Thyroid gland (tissue), 4 donors: Measurements from ENCODE around the gene HSD17B14. TPM values are rescaled to one million over a fixed set of nuclear protein-coding genes. Genes with fewer than 3 reads are reported as not detected.

Experiments used
- DNase-seq, 2 donors: peaks; one replicate each; pipeline ENCODE4 v3.0.0-alpha.2; 2019
- H3K27ac ChIP-seq, 3 donors: fragments of 200-600 bp; sonication (generic); 1 replicate in 2 of 3; 2 replicates in 1 of 3; pipeline ENCODE4 v1.5.1; 2016 to 2019; ENCODE audit warnings: mild to moderate bottlenecking in 1 of 3, moderate library complexity in 1 of 3
- H3K27me3 ChIP-seq: fragments of 200-600 bp; sonication (generic); one replicate; pipeline ENCODE4 v1.5.1; 2019
- H3K36me3 ChIP-seq, 2 donors: fragments of 200-600 bp; sonication (generic); one replicate each; pipeline ENCODE4 v1.5.1; 2016 to 2019
- H3K4me1 ChIP-seq, 2 donors: fragments of 200-600 bp; sonication (generic); one replicate each; pipeline ENCODE4 v1.5.1; 2017 to 2019
- H3K4me3 ChIP-seq, 3 donors: fragments of 200-600 bp; sonication (generic); replicated peaks in 1 of 3; 1 replicate in 2 of 3; 2 replicates in 1 of 3; pipeline ENCODE4 v1.5.1; 2016; ENCODE audit warnings: mild to moderate bottlenecking in 1 of 3
- H3K9me3 ChIP-seq: fragments of 200-600 bp; sonication (generic); one replicate; pipeline ENCODE4 v1.5.1; 2017
- POLR2A ChIP-seq, 2 donors: fragments of 450-650 bp; IDR thresholded peaks; one replicate each; pipeline ENCODE4 v1.6.1; 2017; ENCODE audit warnings: antibody characterized with exemption in 2 of 2, mild to moderate bottlenecking in 2 of 2, moderate library complexity in 1 of 2
- WGBS, 2 donors: methylation state at CpG; one replicate each; pipeline ENCODE4 v1.1.5; 2017; 5-methylcytosine and 5-hydroxymethylcytosine counted together
- intact Hi-C: fragments of 100-400 bp; cut with DNase I; formaldehyde crosslinking; loops from one replicate; pipeline ENCODE4 v1.15.1; 2023
- total RNA-seq, 4 donors: library from RNA; depleted of rRNA; stranded (reverse); fragments of >200 nt; gene quantifications; one replicate each; pipeline ENCODE4 v1.2.3, GENCODE V29; 2016
- TF ChIP-seq, protein P1 (sequence below), 6 experiments: fragments of 200-600 bp in 3 of 6; fragments of 450-650 bp in 3 of 6; sonication (generic) in 3 of 6; IDR thresholded peaks; one replicate each; pipeline ENCODE4 v1.5.1; 2016 to 2019; ENCODE audit warnings: antibody characterized with exemption in 6 of 6, mild to moderate bottlenecking in 2 of 6, inconsistent platforms in 1 of 6, moderate library complexity in 1 of 6

Gene HSD17B14
- total RNA-seq, 4 donors from 2014 or later, result 11.9 to 46.8 (median 22.2) TPM

DNA sequence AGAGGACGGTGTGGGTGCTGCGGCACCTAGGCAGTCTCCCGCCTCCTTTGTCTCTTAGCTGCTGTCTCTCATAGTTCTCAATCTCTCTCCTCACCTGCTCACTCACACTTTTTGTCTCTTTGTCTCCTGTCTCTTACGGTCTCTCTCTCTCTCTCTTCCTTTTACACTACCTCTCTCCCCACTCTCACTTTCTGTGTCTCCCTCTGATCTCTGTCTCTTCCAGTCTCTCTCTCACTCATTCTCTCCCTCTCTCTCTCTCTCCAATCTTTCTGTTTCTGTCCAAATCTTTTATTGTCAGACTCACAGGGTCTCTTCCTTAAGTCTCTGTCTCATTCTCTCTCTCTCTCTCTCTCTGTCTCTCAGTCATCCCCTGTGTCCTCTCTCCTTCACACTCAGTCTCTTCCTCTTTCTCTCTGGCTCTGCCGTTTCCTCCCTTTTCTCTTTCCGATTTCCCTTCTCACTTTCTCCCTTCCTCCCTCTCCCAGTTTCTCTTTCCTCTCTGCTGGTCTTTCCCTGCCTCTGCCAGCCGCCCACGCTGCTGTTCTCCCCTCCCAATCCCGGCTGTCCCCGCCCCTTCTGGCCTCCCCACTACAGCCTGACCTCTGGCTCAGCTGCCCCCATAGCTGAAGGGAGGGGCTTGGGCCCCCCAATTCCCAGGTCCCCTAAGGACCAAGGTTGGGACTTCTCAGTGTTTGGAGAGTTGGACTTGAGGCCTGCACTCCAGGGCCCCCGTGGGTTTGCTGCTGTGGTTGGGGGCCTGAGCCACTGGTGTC, 32.0 kb upstream of the HSD17B14 start, which contains the start of gene PLEKHA4:
PLEKHA4 (minus strand) TSS at position 504 of the 773 bp plus-strand sequence. CDS start 997 bp downstream, outside the sequence.
- DNase-seq, result peak; percentile 65 to 72

DNA sequence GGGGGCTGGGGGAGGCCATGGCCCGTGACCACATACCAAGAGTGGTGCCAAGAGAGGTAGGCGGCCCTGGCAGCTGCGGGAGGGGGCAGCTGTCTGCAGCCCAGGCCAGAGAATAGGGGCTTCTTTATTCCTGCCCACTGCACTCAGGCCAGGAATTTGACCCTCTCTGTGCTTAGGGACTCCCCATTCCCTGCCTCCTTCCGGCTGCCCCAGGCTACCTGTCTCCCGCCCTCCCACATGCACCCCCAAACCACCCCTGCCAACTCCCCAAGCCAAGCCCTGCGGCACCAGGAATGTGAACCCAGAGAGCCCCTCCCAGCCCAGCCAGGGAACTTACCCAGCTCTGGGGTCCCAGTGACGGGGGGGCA, 31.4 kb upstream of the HSD17B14 start:
- H3K27me3 ChIP-seq, result no peaks in the 10 kb centered on the region
- DNase-seq, result no peak
- H3K9me3 ChIP-seq, result no peaks in the 10 kb centered on the region
- WGBS, 2 donors, result 37 to 41% methylated on average over 7 of the region's 7 CpGs
- H3K27ac ChIP-seq, result peak overlapping the region; percentile 6 to 85 (median 77)
- intact Hi-C loops, result loop anchor here (10.0 kb wide), 1 partner anchor 107 kb away; no protein-coding TSS in a partner anchor
- no peak for TF ChIP-seq POLR2A (IDR thresholded peaks at IDR 0.05)
- TF ChIP-seq, protein P1, sequence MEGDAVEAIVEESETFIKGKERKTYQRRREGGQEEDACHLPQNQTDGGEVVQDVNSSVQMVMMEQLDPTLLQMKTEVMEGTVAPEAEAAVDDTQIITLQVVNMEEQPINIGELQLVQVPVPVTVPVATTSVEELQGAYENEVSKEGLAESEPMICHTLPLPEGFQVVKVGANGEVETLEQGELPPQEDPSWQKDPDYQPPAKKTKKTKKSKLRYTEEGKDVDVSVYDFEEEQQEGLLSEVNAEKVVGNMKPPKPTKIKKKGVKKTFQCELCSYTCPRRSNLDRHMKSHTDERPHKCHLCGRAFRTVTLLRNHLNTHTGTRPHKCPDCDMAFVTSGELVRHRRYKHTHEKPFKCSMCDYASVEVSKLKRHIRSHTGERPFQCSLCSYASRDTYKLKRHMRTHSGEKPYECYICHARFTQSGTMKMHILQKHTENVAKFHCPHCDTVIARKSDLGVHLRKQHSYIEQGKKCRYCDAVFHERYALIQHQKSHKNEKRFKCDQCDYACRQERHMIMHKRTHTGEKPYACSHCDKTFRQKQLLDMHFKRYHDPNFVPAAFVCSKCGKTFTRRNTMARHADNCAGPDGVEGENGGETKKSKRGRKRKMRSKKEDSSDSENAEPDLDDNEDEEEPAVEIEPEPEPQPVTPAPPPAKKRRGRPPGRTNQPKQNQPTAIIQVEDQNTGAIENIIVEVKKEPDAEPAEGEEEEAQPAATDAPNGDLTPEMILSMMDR (IDR thresholded peaks at IDR 0.05), result no peak
- peak overlapping the region in 1 of 3 donors; percentile 14 for H3K4me3 ChIP-seq
- H3K36me3 ChIP-seq, result no peaks in the 10 kb centered on the region
- peaks cover 13 to 30% of the 10 kb centered on the region in 2 donors for H3K4me1 ChIP-seq

More for the DNA sequence above, 32.0 kb upstream of the HSD17B14 start, which contains the start of gene PLEKHA4:
- no peaks in the 10 kb centered on the region for H3K9me3 ChIP-seq
- WGBS, 2 donors, result 32 to 42% methylated on average over 11 of the region's 11 CpGs
- intact Hi-C loops, result loop anchor here (10.0 kb wide), 1 partner anchor 107 kb away; no protein-coding TSS in a partner anchor
- TF ChIP-seq, protein P1 (IDR thresholded peaks at IDR 0.05), result no peak
- peak in 1 of 2 donors; percentile 48 for TF ChIP-seq POLR2A (IDR thresholded peaks at IDR 0.05)
- H3K4me3 ChIP-seq, result peak within 1 kb of the TSS in 1 of 3 donors; percentile 14
- no peaks in the 10 kb centered on the region for H3K36me3 ChIP-seq
- H3K4me1 ChIP-seq, result peaks cover 16 to 33% of the 10 kb centered on the region in 2 donors
- H3K27ac ChIP-seq, result peak within 1 kb of the TSS; percentile 23 to 85 (median 77)
- no peaks in the 10 kb centered on the region for H3K27me3 ChIP-seq

DNA sequence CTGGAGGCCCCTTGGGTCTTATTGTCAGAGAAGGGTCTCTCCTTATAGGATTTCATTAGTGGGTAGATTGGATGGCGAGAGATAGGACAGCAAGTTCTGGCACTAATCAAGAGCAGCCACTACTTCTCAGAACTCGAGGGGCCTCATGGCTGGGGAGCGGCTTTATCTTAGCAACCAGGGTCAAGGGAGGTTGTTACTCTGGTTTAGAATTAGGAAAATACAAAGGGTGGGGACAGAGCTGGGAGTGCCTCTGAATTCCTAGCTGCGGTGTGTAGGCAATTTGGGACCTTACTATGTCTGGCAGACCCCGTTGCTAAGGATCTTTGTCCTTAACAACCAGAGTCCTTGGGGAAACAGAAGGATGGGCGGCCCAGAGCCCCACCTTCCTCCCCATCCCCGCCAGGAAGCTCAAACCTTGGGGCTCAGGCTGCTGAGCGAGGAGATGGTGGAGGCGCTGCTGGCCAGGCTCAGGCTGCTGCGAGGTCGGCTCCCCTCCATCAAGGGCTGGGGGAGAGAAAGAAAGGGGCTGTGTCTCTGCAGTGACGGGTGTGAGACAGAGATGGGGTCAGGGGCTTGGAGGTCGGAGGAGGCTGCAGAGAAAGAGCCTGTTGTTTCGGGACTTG, 30.9 kb upstream of the HSD17B14 start:
- no peaks in the 10 kb centered on the region for H3K36me3 ChIP-seq
- H3K27ac ChIP-seq, result peak overlapping the region; percentile 6 to 85 (median 77)
- intact Hi-C loops, result loop anchor here (10.0 kb wide), 1 partner anchor 108 kb away; no protein-coding TSS in a partner anchor
- TF ChIP-seq, protein P1 (IDR thresholded peaks at IDR 0.05), result no peak
- TF ChIP-seq POLR2A (IDR thresholded peaks at IDR 0.05), result no peak
- 65 to 73% methylated on average over 14 of the region's 14 CpGs for WGBS, 2 donors
- H3K27me3 ChIP-seq, result no peaks in the 10 kb centered on the region
- no peaks in the 10 kb centered on the region for H3K9me3 ChIP-seq
- H3K4me3 ChIP-seq, result peak overlapping the region in 1 of 3 donors; percentile 14
- peaks cover 13 to 30% of the 10 kb centered on the region in 2 donors for H3K4me1 ChIP-seq
- DNase-seq, result no peak

DNA sequence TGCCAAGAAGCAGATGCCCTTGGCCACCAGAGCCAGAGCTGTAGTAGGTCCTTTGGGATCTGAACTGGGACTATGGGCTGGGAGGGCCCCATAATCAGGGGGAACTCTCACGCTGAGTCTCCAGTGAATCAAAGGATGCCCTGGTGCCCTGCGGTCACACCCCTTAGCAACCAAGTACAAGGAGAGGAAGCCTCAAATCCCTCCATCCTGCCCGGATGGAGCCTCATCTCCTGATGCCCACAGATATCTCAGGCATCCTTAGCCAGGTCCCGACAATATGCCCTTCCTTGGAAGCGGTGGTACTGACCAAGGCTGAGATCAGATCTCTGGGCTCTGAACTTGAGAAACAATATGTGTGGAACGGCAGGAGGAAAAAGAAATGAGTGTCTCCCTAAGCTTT, 30.4 kb upstream of the HSD17B14 start:
- H3K36me3 ChIP-seq, result no peaks in the 10 kb centered on the region
- H3K9me3 ChIP-seq, result no peaks in the 10 kb centered on the region
- DNase-seq, result no peak
- intact Hi-C loops, result loop anchor here (10.0 kb wide), 1 partner anchor 108 kb away; no protein-coding TSS in a partner anchor
- TF ChIP-seq, protein P1 (IDR thresholded peaks at IDR 0.05), result no peak
- TF ChIP-seq POLR2A (IDR thresholded peaks at IDR 0.05), result no peak
- peaks cover 13 to 30% of the 10 kb centered on the region in 2 donors for H3K4me1 ChIP-seq
- no peak overlapping the region for H3K4me3 ChIP-seq
- no peaks in the 10 kb centered on the region for H3K27me3 ChIP-seq
- peak overlapping the region in 1 of 3 donors; percentile 77 for H3K27ac ChIP-seq
- 57 to 66% methylated on average over 5 of the region's 6 CpGs for WGBS, 2 donors
